ENCODE results near the gene ELMOD1. TPM values are rescaled to one million over a fixed set of nuclear protein-coding genes. Genes with fewer than 3 reads are reported as not detected.

The ELMOD1 gene
- total RNA-seq, 3 donors from 2014 or later (not counting 1 experiment from before 2014, with no cell fraction given): not detected

DNA sequence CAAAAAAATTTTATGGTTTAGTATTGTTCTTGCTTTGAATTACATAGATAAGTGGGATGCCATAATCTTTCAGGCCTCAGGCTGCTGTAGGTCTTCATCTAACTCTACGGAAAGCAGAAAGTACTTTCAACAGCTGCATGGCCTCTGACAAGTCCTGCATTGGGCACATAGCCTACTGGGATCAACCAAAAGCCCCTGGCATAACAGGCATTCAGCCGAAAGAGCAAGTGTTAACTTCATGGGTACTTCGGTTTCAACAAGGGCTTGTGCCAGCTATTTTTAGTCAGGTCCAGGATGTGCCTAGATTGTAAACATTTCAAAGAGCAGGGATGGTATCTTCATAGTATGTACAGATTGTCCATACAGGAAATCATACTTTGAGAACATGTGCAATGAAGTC, 117.8 kb downstream of the ELMOD1 start:
- intact Hi-C loops (cut with micrococcal nuclease): no loop called here
- DNase-seq (no peak), ATAC-seq (no peak)
- TF ChIP-seq, protein P1, sequence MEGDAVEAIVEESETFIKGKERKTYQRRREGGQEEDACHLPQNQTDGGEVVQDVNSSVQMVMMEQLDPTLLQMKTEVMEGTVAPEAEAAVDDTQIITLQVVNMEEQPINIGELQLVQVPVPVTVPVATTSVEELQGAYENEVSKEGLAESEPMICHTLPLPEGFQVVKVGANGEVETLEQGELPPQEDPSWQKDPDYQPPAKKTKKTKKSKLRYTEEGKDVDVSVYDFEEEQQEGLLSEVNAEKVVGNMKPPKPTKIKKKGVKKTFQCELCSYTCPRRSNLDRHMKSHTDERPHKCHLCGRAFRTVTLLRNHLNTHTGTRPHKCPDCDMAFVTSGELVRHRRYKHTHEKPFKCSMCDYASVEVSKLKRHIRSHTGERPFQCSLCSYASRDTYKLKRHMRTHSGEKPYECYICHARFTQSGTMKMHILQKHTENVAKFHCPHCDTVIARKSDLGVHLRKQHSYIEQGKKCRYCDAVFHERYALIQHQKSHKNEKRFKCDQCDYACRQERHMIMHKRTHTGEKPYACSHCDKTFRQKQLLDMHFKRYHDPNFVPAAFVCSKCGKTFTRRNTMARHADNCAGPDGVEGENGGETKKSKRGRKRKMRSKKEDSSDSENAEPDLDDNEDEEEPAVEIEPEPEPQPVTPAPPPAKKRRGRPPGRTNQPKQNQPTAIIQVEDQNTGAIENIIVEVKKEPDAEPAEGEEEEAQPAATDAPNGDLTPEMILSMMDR (IDR thresholded peaks at IDR 0.05): no peak
- H3K27ac Mint-ChIP-seq: no peak overlapping the region
- H3K36me3 Mint-ChIP-seq: no peaks in the 10 kb centered on the region
- H3K4me1 ChIP-seq (ENCODE audit: control insufficient read depth, insufficient read depth, low read length): no peaks in the 10 kb centered on the region
- H3K27ac ChIP-seq (ENCODE audit: low read length): no peak overlapping the region
- no peak overlapping the region for H3K4me3 ChIP-seq (ENCODE audit: low read length)
- no peaks in the 10 kb centered on the region for H3K4me1 Mint-ChIP-seq
- H3K27me3 ChIP-seq (ENCODE audit: control insufficient read depth, insufficient read depth, low read length): peaks cover 2% of the 10 kb centered on the region
- peaks cover 11 to 16% of the 10 kb centered on the region in 2 donors for H3K27me3 Mint-ChIP-seq (ENCODE audit: low read depth in 2 of 2)
- H3K36me3 ChIP-seq (ENCODE audit: control insufficient read depth, insufficient read depth, low read length): no peaks in the 10 kb centered on the region
- H3K9me3 Mint-ChIP-seq: no peaks in the 10 kb centered on the region
- no peak overlapping the region for H3K4me3 Mint-ChIP-seq
- no peaks in the 10 kb centered on the region for H3K9me3 ChIP-seq (ENCODE audit: control insufficient read depth, insufficient read depth, low read length)
- 84% methylated on average over 3 of the region's 3 CpGs for WGBS (ENCODE audit: insufficient coverage)

DNA sequence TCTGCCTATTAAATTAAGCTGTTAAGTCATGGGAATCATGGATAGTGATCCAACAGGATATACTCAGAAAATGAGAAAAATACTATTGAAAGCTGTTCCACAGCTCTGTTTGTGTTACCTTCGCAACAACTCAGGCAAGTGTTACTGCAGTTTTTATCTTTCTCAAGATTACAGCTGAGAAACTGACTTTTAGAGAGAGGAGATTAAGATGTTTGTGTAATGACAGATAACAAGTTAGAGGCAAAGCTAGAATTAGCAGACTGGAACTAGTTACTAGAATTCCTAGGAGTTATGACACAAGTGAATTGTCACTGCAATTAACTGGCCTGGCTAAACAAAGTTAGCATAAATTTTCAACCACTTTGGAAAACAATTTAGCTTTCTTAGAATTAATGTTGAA, 119.4 kb downstream of the ELMOD1 start:
- no peaks in the 10 kb centered on the region for H3K36me3 ChIP-seq (ENCODE audit: control insufficient read depth, insufficient read depth, low read length)
- H3K27me3 Mint-ChIP-seq (ENCODE audit: low read depth in 2 of 2): peaks cover 4 to 11% of the 10 kb centered on the region in 2 donors
- ATAC-seq: no peak
- 100% methylated on average over 1 of the region's 1 CpG for WGBS (ENCODE audit: insufficient coverage)
- no peak for DNase-seq
- H3K9me3 ChIP-seq (ENCODE audit: control insufficient read depth, insufficient read depth, low read length): no peaks in the 10 kb centered on the region
- intact Hi-C loops (cut with micrococcal nuclease): no loop called here
- no peaks in the 10 kb centered on the region for H3K4me1 ChIP-seq (ENCODE audit: control insufficient read depth, insufficient read depth, low read length)
- no peak overlapping the region for H3K4me3 Mint-ChIP-seq
- H3K9me3 Mint-ChIP-seq: no peaks in the 10 kb centered on the region
- no peak overlapping the region for H3K27ac ChIP-seq (ENCODE audit: low read length)
- no peaks in the 10 kb centered on the region for H3K36me3 Mint-ChIP-seq
- peaks cover 2% of the 10 kb centered on the region for H3K27me3 ChIP-seq (ENCODE audit: control insufficient read depth, insufficient read depth, low read length)
- H3K4me1 Mint-ChIP-seq: no peaks in the 10 kb centered on the region
- TF ChIP-seq, protein P1 (IDR thresholded peaks at IDR 0.05): no peak
- no peak overlapping the region for H3K4me3 ChIP-seq (ENCODE audit: low read length)
- no peak overlapping the region for H3K27ac Mint-ChIP-seq

DNA sequence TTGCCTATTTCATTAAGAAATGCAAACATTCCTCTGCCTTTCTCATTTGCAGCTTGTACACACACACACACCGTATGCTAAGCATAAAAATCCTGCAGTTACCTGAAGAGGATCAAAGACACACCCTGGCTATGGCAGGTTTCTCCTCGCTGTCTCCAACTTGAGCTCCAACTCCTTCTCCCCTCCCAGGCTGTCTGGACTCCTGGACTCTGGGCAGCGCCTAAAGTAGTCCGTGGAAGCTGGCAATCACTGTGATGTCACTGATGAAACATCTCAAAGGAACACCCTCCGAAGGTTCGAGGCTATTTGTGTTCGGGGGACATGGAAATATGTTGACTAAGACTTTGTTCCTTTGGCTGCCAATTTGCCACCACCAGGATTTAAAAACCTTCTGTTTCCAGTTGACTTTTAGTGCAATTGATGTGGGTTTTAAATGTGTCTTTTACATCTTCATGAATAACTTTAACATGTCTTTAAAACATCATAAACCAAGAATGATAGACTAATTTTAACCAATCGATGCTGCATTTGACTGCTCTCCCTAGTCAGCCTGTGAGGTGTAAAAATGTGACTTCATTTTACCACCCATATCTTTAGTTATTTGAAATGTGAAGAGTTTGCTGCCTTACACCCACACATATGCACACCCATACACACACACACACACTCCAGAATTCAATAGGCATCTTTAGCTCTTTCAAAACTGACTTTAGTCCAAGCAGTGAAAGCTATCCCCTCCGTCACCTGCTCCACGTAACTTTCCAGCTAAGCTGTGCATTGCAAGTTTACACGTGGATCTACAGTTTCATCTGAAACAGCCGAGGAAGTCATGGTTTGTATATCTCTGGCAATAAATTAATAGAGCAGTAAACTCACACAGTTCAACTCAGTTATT, 121.2 kb downstream of the ELMOD1 start, which contains the start of gene SLN:
TSS of gene SLN (minus strand) at position 196 of the 895 bp plus-strand sequence.
- H3K27me3 ChIP-seq (ENCODE audit: control insufficient read depth, insufficient read depth, low read length): peaks cover 2% of the 10 kb centered on the region
- Mint-ChIP-seq H3K27me3 (ENCODE audit: low read depth in 2 of 2) (peaks cover 11 to 14% of the 10 kb centered on the region in 2 donors), H3K27ac (no peak within 1 kb of the TSS), H3K36me3 (no peaks in the 10 kb centered on the region), H3K9me3 (peaks cover 0 to 2% of the 10 kb centered on the region in 2 donors), H3K4me3 (no peak within 1 kb of the TSS), H3K4me1 (no peaks in the 10 kb centered on the region)
- H3K4me1 ChIP-seq (ENCODE audit: control insufficient read depth, insufficient read depth, low read length): no peaks in the 10 kb centered on the region
- 63% methylated on average over 10 of the region's 12 CpGs for WGBS (ENCODE audit: insufficient coverage)
- ATAC-seq (no peak), DNase-seq (no peak)
- H3K36me3 ChIP-seq (ENCODE audit: control insufficient read depth, insufficient read depth, low read length): no peaks in the 10 kb centered on the region
- TF ChIP-seq, protein P1 (IDR thresholded peaks at IDR 0.05): no peak
- intact Hi-C loops (cut with micrococcal nuclease): no loop called here
- no peak within 1 kb of the TSS for H3K4me3 ChIP-seq (ENCODE audit: low read length)
- H3K9me3 ChIP-seq (ENCODE audit: control insufficient read depth, insufficient read depth, low read length): no peaks in the 10 kb centered on the region
- no peak within 1 kb of the TSS for H3K27ac ChIP-seq (ENCODE audit: low read length)
